Measurements from ENCODE around the gene LCN10. TPM values are rescaled to one million over a fixed set of nuclear protein-coding genes. Genes with fewer than 3 reads are reported as not detected.

LCN10 gene
- total and polyA plus RNA-seq, 10 of the 15 experiments (the other 5 are each of a cell fraction or from before 2014, with no cell fraction given) = 0.06 to 1.3 (median 0.21) TPM; not detected in 1

GRCh38 chr9:136697821-136698526 lies 44.8 kb downstream of the LCN10 start (continued):
- TF ChIP-seq ZNF622 (IDR thresholded peaks at IDR 0.05) (no peak), NR2C2 (IDR thresholded peaks at IDR 0.05; ENCODE audit: borderline replicate concordance, control insufficient read depth, insufficient read length, low read depth) (no peak), GATAD2B (conservative IDR thresholded peaks at IDR 0.05; ENCODE audit: low read depth) (no peak), RELA (IDR thresholded peaks at IDR 0.05; ENCODE audit: borderline replicate concordance, partially characterized antibody) (no peak), USF2 (IDR thresholded peaks at IDR 0.05; ENCODE audit: borderline replicate concordance, low read depth, low read length) (no peak), NBN (IDR thresholded peaks at IDR 0.05) (0 out of 2 replicates have a peak, but pooled peaks have one; percentile 29), NR2F1 (conservative IDR thresholded peaks at IDR 0.05) (no peak), ZNF384 (IDR thresholded peaks at IDR 0.05; ENCODE audit: borderline replicate concordance, low read depth, low read length) (0 out of 2 replicates have a peak, but pooled peaks have one; percentile 10), IKZF1 (conservative IDR thresholded peaks at IDR 0.05) (no peak)

- FAIRE-seq = no peak
- Histone ChIP-seq H4K20me1 (ENCODE audit: control insufficient read depth, insufficient read depth) (no peaks in the 10 kb centered on the region), H2AFZ (ENCODE audit: control insufficient read depth, low read depth, low read length) (no peak overlapping the region), H3K4me3 (no peak overlapping the region), H3K79me2 (ENCODE audit: control insufficient read depth, insufficient read depth, low read length) (no peaks in the 10 kb centered on the region), H3K9ac (ENCODE audit: control insufficient read depth, insufficient read depth, low read length) (no peak overlapping the region), H3K4me2 (ENCODE audit: control insufficient read depth, insufficient read depth) (no peak overlapping the region), H3K36me3 (ENCODE audit: control insufficient read depth in 2 of 2, insufficient read depth in 2 of 2, low read length in 1 of 2) (no peaks in the 10 kb centered on the region), H3K9me3 (replicated peaks; ENCODE audit: control insufficient read depth, insufficient read depth, low read length) (no peaks in the 10 kb centered on the region), H3K27me3 (replicated peaks in 1 of 2; ENCODE audit: control insufficient read depth in 2 of 2, insufficient read depth in 2 of 2, low read length in 1 of 2) (no peaks in the 10 kb centered on the region), H3K27ac (ENCODE audit: control insufficient read depth, insufficient read depth) (no peak overlapping the region), H3K4me1 (ENCODE audit: control insufficient read depth, insufficient read depth, low read length) (peaks cover 20% of the 10 kb centered on the region)
- POLR2A ChIA-PET = no interaction called here
- in situ Hi-C loops (cut with MboI) (no loop called here), intact Hi-C loops (cut with micrococcal nuclease; ENCODE audit: unreplicated experiment) (no loop called here)
- no peak for ATAC-seq
- DNase-seq (ENCODE audit: low read depth, low spot score) = no peak
- RAD21 ChIA-PET (ENCODE audit: unreplicated experiment) = interaction anchor here (1.2 kb wide), 1 partner anchor 44 kb away, joined by 3 read pairs; no protein-coding TSS in a partner anchor
- no TSS peak for BruUV-seq (replicated peaks)
- 76% methylated on average over 23 of the region's 23 CpGs for WGBS (ENCODE audit: insufficient coverage, insufficient replicate concordance, low lambda C conversion rate, missing lambda C conversion rate)
- SMC1A ChIA-PET (ENCODE audit: uncharacterized antibody, unreplicated experiment) = no interaction called here
- CTCF ChIA-PET = interaction anchor here (0.8 to 1.2 kb wide), 2 partner anchors 9 to 34 kb away, joined by 3 read pairs; no protein-coding TSS in a partner anchor
- no peak for TF ChIP-seq EGR1 (IDR thresholded peaks at IDR 0.05; ENCODE audit: borderline replicate concordance in 1 of 2, low read depth in 2 of 2, low read length in 2 of 2)
- TF ChIP-seq POLR2AphosphoS2 (IDR thresholded peaks at IDR 0.05; ENCODE audit: low read depth, low read length) = no peak
- no peak for TF ChIP-seq CREM (IDR thresholded peaks at IDR 0.05; ENCODE audit: low read depth)
- TF ChIP-seq KDM1A (IDR thresholded peaks at IDR 0.05; ENCODE audit: borderline replicate concordance) = no peak
- TF ChIP-seq ELK1 (IDR thresholded peaks at IDR 0.05; ENCODE audit: low read depth, low read length) = no peak
- no peak for TF ChIP-seq ZNF274 (IDR thresholded peaks at IDR 0.05; ENCODE audit: insufficient read depth, insufficient read length)
- no peak for TF ChIP-seq SMAD5 (IDR thresholded peaks at IDR 0.05; ENCODE audit: low read depth)
- TF ChIP-seq, protein P1, sequence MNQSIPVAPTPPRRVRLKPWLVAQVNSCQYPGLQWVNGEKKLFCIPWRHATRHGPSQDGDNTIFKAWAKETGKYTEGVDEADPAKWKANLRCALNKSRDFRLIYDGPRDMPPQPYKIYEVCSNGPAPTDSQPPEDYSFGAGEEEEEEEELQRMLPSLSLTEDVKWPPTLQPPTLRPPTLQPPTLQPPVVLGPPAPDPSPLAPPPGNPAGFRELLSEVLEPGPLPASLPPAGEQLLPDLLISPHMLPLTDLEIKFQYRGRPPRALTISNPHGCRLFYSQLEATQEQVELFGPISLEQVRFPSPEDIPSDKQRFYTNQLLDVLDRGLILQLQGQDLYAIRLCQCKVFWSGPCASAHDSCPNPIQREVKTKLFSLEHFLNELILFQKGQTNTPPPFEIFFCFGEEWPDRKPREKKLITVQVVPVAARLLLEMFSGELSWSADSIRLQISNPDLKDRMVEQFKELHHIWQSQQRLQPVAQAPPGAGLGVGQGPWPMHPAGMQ (IDR thresholded peaks at IDR 0.05; ENCODE audit: borderline replicate concordance) = no peak
- no peak for TF ChIP-seq SREBF1 (IDR thresholded peaks at IDR 0.05; ENCODE audit: low read length)
- no peak for TF ChIP-seq WRNIP1 (IDR thresholded peaks at IDR 0.05; ENCODE audit: borderline replicate concordance, low read depth, low read length)
- TF ChIP-seq GABPA (IDR thresholded peaks at IDR 0.05; ENCODE audit: low read depth) = no peak
- no peak for TF ChIP-seq ZBED1 (IDR thresholded peaks at IDR 0.05; ENCODE audit: borderline replicate concordance)
Measured at GRCh38 chr9:136697146-136697820, 45.5 kb downstream of the LCN10 start.

All from GM12878 (cell line).